ENCODE data around the gene SLC22A12.

- TF ChIP-seq CTCF (IDR thresholded peaks at IDR 0.05) (no peak), POLR2A (IDR thresholded peaks at IDR 0.05) (no peak)
These were observed 45.4 kb upstream of the SLC22A12 start for GRCh38 chr11:64545619-64546018.

All from Peyer's patch (tissue), 4 donors.